CD14-positive monocyte (primary cell): ENCODE data around the gene PRCD. TPM values are rescaled to one million over a fixed set of nuclear protein-coding genes. Genes with fewer than 3 reads are reported as not detected.

ENCODE experiments used
- DNase-seq, 3 donors: peaks; one replicate each; pipeline ENCODE4 v3.0.0-alpha.2; 2011 to 2022
- H2AFZ ChIP-seq: 2 replicates; pipeline ENCODE4 v1.6.0; 2012; ENCODE audit warnings: mild to moderate bottlenecking, low read depth, low read length, inconsistent platforms; ENCODE audit not compliant: insufficient read depth, poor library complexity, severe bottlenecking
- H3K27ac ChIP-seq, 2 donors: 1 replicate in 1 of 2; 2 replicates in 1 of 2; pipeline ENCODE4 v1.5.1; 2012 to 2013; ENCODE audit warnings: low read length in 2 of 2, control low read depth in 1 of 2, inconsistent platforms in 1 of 2, low read depth in 1 of 2, mild to moderate bottlenecking in 1 of 2
- H3K27me3 ChIP-seq, 2 donors: one replicate each; pipeline versions ENCODE4 v1.6.0 to v1.6.1; 2011 to 2013; ENCODE audit warnings: low read length in 2 of 2; ENCODE audit not compliant: control insufficient read depth in 2 of 2, insufficient read depth in 2 of 2
- H3K36me3 ChIP-seq, 2 donors: replicated peaks in 1 of 2; 1 replicate in 1 of 2; 2 replicates in 1 of 2; pipeline versions ENCODE4 v1.5.1 to v1.6.1; 2012 to 2013; ENCODE audit warnings: low read length in 2 of 2, control low read depth in 1 of 2, inconsistent platforms in 1 of 2, mild to moderate bottlenecking in 1 of 2; ENCODE audit not compliant: insufficient read depth in 2 of 2, control insufficient read depth in 1 of 2
- H3K4me1 ChIP-seq, 2 donors: 1 replicate in 1 of 2; 2 replicates in 1 of 2; pipeline versions ENCODE4 v1.5.1 to v1.6.1; 2012 to 2013; ENCODE audit warnings: low read length in 2 of 2, control low read depth in 1 of 2, inconsistent platforms in 1 of 2, mild to moderate bottlenecking in 1 of 2, moderate library complexity in 1 of 2; ENCODE audit not compliant: insufficient read depth in 2 of 2, control insufficient read depth in 1 of 2
- H3K4me2 ChIP-seq: replicated peaks from 2 replicates; pipeline ENCODE3; 2012; ENCODE audit warnings: low read length, moderate library complexity, mild to moderate bottlenecking; ENCODE audit not compliant: poor library complexity, severe bottlenecking; ENCODE audit errors: extremely low read depth
- H3K4me3 ChIP-seq, 3 experiments: fragments of 200-600 bp in 1 of 3; sonication (generic) in 1 of 3; replicated peaks in 1 of 3; 1 replicate in 2 of 3; 2 replicates in 1 of 3; pipeline ENCODE4 v1.5.1; 2011 to 2013; ENCODE audit warnings: low read length in 3 of 3, mild to moderate bottlenecking in 3 of 3, control low read depth in 2 of 3, low read depth in 2 of 3, inconsistent platforms in 1 of 3, moderate library complexity in 1 of 3
- H3K79me2 ChIP-seq: 2 replicates; pipeline ENCODE4 v1.6.0; 2012; ENCODE audit warnings: mild to moderate bottlenecking, control low read depth, inconsistent platforms, low read length, moderate library complexity; ENCODE audit not compliant: insufficient read depth
- H3K9ac ChIP-seq: 2 replicates; pipeline ENCODE4 v1.6.0; 2017; ENCODE audit warnings: low read length, mild to moderate bottlenecking; ENCODE audit not compliant: insufficient read depth, poor library complexity, severe bottlenecking
- H3K9me3 ChIP-seq, 2 donors: replicated peaks in 1 of 2; 1 replicate in 1 of 2; 2 replicates in 1 of 2; pipeline versions ENCODE4 v1.5.1 to v1.6.1; 2012 to 2013; ENCODE audit warnings: low read length in 2 of 2, control low read depth in 1 of 2; ENCODE audit not compliant: control insufficient read depth in 1 of 2, insufficient read depth in 1 of 2
- H4K20me1 ChIP-seq: 2 replicates; pipeline ENCODE4 v1.6.0; 2012; ENCODE audit warnings: mild to moderate bottlenecking, low read length, control low read depth, moderate library complexity; ENCODE audit not compliant: insufficient read depth
- H3K27ac Mint-ChIP-seq, 7 donors: one replicate each; pipeline ENCODE4 v1.8.0; 2020; ENCODE audit warnings: mild to moderate bottlenecking in 7 of 7, mixed read lengths in 7 of 7, moderate library complexity in 6 of 7, inconsistent platforms in 2 of 7
- H3K27me3 Mint-ChIP-seq, 3 donors: one replicate each; pipeline ENCODE4 v1.8.0; 2021 to 2022; ENCODE audit warnings: low read depth in 3 of 3, mild to moderate bottlenecking in 3 of 3, mixed read lengths in 3 of 3, moderate library complexity in 3 of 3, inconsistent platforms in 1 of 3
- H3K36me3 Mint-ChIP-seq, 2 donors: one replicate each; pipeline ENCODE4 v1.8.0; 2020; ENCODE audit warnings: mixed read lengths in 2 of 2, inconsistent platforms in 1 of 2, mild to moderate bottlenecking in 1 of 2
- H3K4me1 Mint-ChIP-seq: one replicate; pipeline ENCODE4 v1.8.0; 2020; ENCODE audit warnings: mild to moderate bottlenecking, mixed read lengths
- H3K4me3 Mint-ChIP-seq, 2 donors: one replicate each; pipeline ENCODE4 v1.8.0; 2020; ENCODE audit warnings: mild to moderate bottlenecking in 2 of 2, mixed read lengths in 2 of 2, moderate library complexity in 1 of 2
- H3K9me3 Mint-ChIP-seq, 7 donors: one replicate each; pipeline ENCODE4 v1.8.0; 2020 to 2022; ENCODE audit warnings: mixed read lengths in 7 of 7, mild to moderate bottlenecking in 6 of 7, moderate library complexity in 6 of 7, inconsistent platforms in 2 of 7
- CTCF ChIP-seq: fragments of 200-600 bp; IDR thresholded peaks from one replicate; pipeline ENCODE4 v1.8.0; 2022; ENCODE audit warnings: antibody characterized with exemption, mild to moderate bottlenecking
- WGBS: methylation state at CpG from one replicate; pipeline ENCODE4 v1.1.5; 2013; ENCODE audit warnings: missing lambda C conversion rate; ENCODE audit not compliant: insufficient coverage; 5-methylcytosine and 5-hydroxymethylcytosine counted together
- intact Hi-C, 2 donors: fragments of 100-400 bp; cut with micrococcal nuclease; formaldehyde crosslinking; loops; one replicate each; pipeline versions ENCODE4 v1.15.0 to v1.15.1; 2023
- polyA plus RNA-seq, 3 donors: library from polyadenylated mRNA; depleted of rRNA in 1 of 3; unstranded in 2 of 3; stranded (reverse) in 1 of 3; fragments of 300-500 nt in 2 of 3; fragments of >200 nt in 1 of 3; fragmentation: Illumina TruSeq in 2 of 3; gene quantifications; 1 replicate in 2 of 3; 2 replicates in 1 of 3; pipeline ENCODE4 v1.2.3, GENCODE V29; 2012 to 2021

PRCD gene
- polyA plus RNA-seq, 3 donors = not detected

DNA sequence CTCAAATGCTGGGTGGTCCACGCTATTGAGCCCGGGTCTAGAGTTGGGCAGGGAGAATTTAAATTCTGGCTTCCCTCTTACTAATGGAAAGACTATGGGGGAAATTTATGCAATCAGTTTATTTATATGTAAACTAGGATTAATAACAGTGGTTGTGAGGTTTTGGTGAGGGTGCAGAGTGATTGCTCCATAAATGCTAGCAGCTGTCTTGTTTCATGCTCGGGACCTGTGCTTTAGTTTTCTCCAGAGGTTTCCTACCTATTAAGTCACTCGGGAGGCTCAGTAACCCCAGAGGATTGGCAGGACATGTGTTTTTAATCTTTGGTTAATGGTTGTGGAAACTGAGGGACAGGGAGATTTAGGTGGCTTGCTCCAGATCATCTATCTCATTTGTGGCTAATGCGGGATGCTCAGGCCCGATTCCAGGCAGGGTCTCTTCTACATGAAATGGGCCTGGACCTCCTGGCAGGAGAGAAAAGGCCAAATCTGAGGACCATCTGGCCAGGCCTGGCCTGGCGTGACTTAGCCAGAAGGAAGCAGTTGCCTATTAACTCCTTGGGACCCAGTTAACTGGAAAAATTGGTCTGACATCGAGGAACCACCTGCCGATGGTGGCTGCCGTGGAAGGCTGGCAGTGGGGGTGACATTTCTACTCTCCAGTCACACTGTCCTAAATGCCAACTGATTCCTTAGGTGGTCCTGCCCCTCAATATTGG lies 2.1 kb downstream of the PRCD start:
- H2AFZ ChIP-seq = no peak overlapping the region
- intact Hi-C loops = no loop called here
- no peak overlapping the region for H3K9ac ChIP-seq
- H4K20me1 ChIP-seq = no peaks in the 10 kb centered on the region
- Mint-ChIP-seq H3K4me3 (no peak overlapping the region), H3K9me3 (peaks cover 0 to 5% (median 3%) of the 10 kb centered on the region in 7 donors), H3K36me3 (peaks cover under 1 to 8% of the 10 kb centered on the region in 2 donors), H3K27me3 (peaks cover 51 to 78% (median 60%) of the 10 kb centered on the region in 3 donors), H3K4me1 (peaks cover 14% of the 10 kb centered on the region), H3K27ac (peak overlapping the region in 1 of 7 donors; percentile 47)
- H3K4me2 ChIP-seq = no peak overlapping the region
- no peaks in the 10 kb centered on the region for H3K36me3 ChIP-seq
- TF ChIP-seq CTCF = no peak
- 78% methylated on average over 4 of the region's 10 CpGs for WGBS
- H3K4me3 ChIP-seq = no peak overlapping the region
- no peak for DNase-seq
- peaks cover 0 to 6% of the 10 kb centered on the region in 2 donors for H3K9me3 ChIP-seq
- peaks cover 18 to 52% of the 10 kb centered on the region in 2 donors for H3K27me3 ChIP-seq
- H3K4me1 ChIP-seq = peaks cover 13 to 20% of the 10 kb centered on the region in 2 donors
- H3K79me2 ChIP-seq = no peaks in the 10 kb centered on the region
- H3K27ac ChIP-seq = no peak overlapping the region

DNA sequence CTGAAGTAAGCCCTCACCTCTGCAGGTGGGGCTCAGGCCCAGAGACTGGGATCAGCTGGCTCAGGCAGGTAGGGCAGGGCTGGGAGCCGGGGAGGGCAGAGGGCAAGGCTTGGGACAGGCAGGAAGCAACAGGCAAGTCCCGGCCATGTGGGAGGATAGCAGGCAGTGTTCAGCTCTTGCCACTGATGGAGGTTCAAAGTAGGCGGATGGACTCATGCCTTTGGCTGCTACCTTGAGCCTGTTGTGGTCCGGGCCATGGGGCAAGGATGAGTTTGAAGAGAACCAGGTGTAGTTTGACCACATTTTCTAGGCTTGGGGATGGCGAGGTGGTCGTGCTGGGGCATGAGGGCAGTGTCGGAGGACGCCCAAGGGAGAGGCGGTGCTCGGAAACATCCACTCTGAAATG lies 2.7 kb downstream of the PRCD start:
- Histone ChIP-seq H3K9ac (no peak overlapping the region), H3K4me2 (no peak overlapping the region), H3K27ac (no peak overlapping the region), H3K36me3 (no peaks in the 10 kb centered on the region), H3K27me3 (peaks cover 16 to 50% of the 10 kb centered on the region in 2 donors), H3K4me1 (peaks cover 13 to 19% of the 10 kb centered on the region in 2 donors), H4K20me1 (no peaks in the 10 kb centered on the region), H2AFZ (no peak overlapping the region), H3K9me3 (peaks cover 0 to 6% of the 10 kb centered on the region in 2 donors), H3K4me3 (no peak overlapping the region), H3K79me2 (no peaks in the 10 kb centered on the region)
- Mint-ChIP-seq H3K27me3 (peaks cover 47 to 71% (median 54%) of the 10 kb centered on the region in 3 donors), H3K4me1 (peaks cover 14% of the 10 kb centered on the region), H3K36me3 (peaks cover 0 to 8% of the 10 kb centered on the region in 2 donors), H3K27ac (no peak overlapping the region), H3K9me3 (peaks cover 0 to 4% (median 2%) of the 10 kb centered on the region in 7 donors), H3K4me3 (peak overlapping the region in 1 of 2 donors; percentile 30)
- no peak for TF ChIP-seq CTCF
- DNase-seq = no peak
- 96% methylated on average over 9 of the region's 10 CpGs for WGBS
- intact Hi-C loops = no loop called here
